Panc1 (cell line): ENCODE data around the gene SLC25A38. TPM values are rescaled to one million over a fixed set of nuclear protein-coding genes. Genes with fewer than 3 reads are reported as not detected.
"Not testable (repeated sequence)": the region's sequence is repeated elsewhere in the genome, so short reads cannot be mapped to it uniquely, and the experiment has no call there.

Source experiments
- ATAC-seq: fragments of 200-7000 bp; cut with Tn5 transposase; 2 replicates; pipeline ENCODE4 v1.9.1; 2020; ENCODE audit warnings: mild to moderate bottlenecking, moderate library complexity
- BruUV-seq: library from RNA; stranded (reverse); fragments of 400-500 nt; replicated peaks from 2 replicates; lab custom pipeline; 2021; lab: Mats Ljungman, UMichigan
- CTCF ChIA-PET: fragments of 300-600 bp; sonication (Branson Sonifier 250); formaldehyde crosslinking; loops from one replicate; lab custom pipeline; 2022; ENCODE audit warnings: antibody characterized with exemption; lab: Charles Lee
- POLR2A ChIA-PET: fragments of 300-600 bp; sonication (Branson Sonifier 250); formaldehyde crosslinking; loops from one replicate; lab custom pipeline; 2022; ENCODE audit warnings: antibody characterized with exemption; lab: Charles Lee
- DNase-seq: peaks from one replicate; pipeline ENCODE4 v3.0.0-alpha.2; 2010; ENCODE audit warnings: low read depth, low spot score
- H3K27ac ChIP-seq: 2 replicates; pipeline ENCODE4 v1.5.1; 2011; ENCODE audit warnings: mild to moderate bottlenecking, low read length, inconsistent platforms
- H3K27me3 ChIP-seq: fragments of 200-500 bp; sonication (Bioruptor generic); 2 replicates; pipeline ENCODE4 v1.6.0; 2014; ENCODE audit warnings: low read length, inconsistent platforms; ENCODE audit not compliant: control insufficient read depth, insufficient read depth
- H3K36me3 ChIP-seq: fragments of 200-500 bp; sonication (Bioruptor generic); 2 replicates; pipeline ENCODE4 v1.5.1; 2014; ENCODE audit warnings: inconsistent platforms, mild to moderate bottlenecking, low read length, moderate library complexity; ENCODE audit not compliant: control insufficient read depth, insufficient read depth
- H3K4me1 ChIP-seq: 2 replicates; pipeline ENCODE4 v1.5.1; 2011; ENCODE audit warnings: inconsistent platforms, mild to moderate bottlenecking, low read length, moderate library complexity; ENCODE audit not compliant: control insufficient read depth, insufficient read depth
- H3K4me3 ChIP-seq, 2 experiments: 2 replicates each; pipeline ENCODE4 v1.5.1; 2011 to 2012; ENCODE audit warnings: low read depth in 2 of 2, low read length in 2 of 2, mild to moderate bottlenecking in 2 of 2, inconsistent platforms in 1 of 2, moderate library complexity in 1 of 2
- H3K9me3 ChIP-seq: fragments of 200-500 bp; sonication (Bioruptor generic); 2 replicates; pipeline ENCODE4 v1.5.1; 2014; ENCODE audit warnings: low read depth, mild to moderate bottlenecking, inconsistent platforms, low read length, moderate library complexity; ENCODE audit not compliant: control insufficient read depth, insufficient read depth
- CTCF ChIP-seq: fragments of 450-650 bp; IDR thresholded peaks from 2 replicates; pipeline ENCODE4 v1.5.1; 2017; ENCODE audit warnings: mild to moderate bottlenecking
- POLR2AphosphoS5 ChIP-seq: IDR thresholded peaks from 2 replicates; pipeline ENCODE4 v1.6.1; 2012; ENCODE audit warnings: mild to moderate bottlenecking, low read depth, low read length, moderate library complexity
- REST ChIP-seq, 2 experiments: IDR thresholded peaks; 2 replicates each; pipeline ENCODE4 v1.6.1; 2011 to 2012; ENCODE audit warnings: low read depth in 2 of 2, control low read depth in 1 of 2, low read length in 1 of 2, mild to moderate bottlenecking in 1 of 2, moderate library complexity in 1 of 2; ENCODE audit not compliant: insufficient read depth in 1 of 2
- SIN3A ChIP-seq: IDR thresholded peaks from 2 replicates; pipeline ENCODE4 v1.6.1; 2012; ENCODE audit warnings: low read depth, mild to moderate bottlenecking, low read length, moderate library complexity, borderline replicate concordance; ENCODE audit not compliant: insufficient read depth
- TCF7L2 ChIP-seq: IDR thresholded peaks from 2 replicates; pipeline ENCODE4 v1.6.1; 2011; ENCODE audit warnings: mild to moderate bottlenecking, low read depth, low read length, inconsistent platforms
- in situ Hi-C: cut with HindIII; loops from 2 replicates; pipeline ENCODE4 v1.10.0; 2016; ENCODE audit warnings: low sequenced_read_pairs, low pct_unique_long_range_greater_than_20kb
- intact Hi-C: fragments of 100-400 bp; cut with micrococcal nuclease; formaldehyde crosslinking; loops from one replicate; pipeline ENCODE4 v1.10.0; 2022; ENCODE audit not compliant: unreplicated experiment
- total RNA-seq: library from RNA; stranded (reverse); gene quantifications from one replicate; pipeline ENCODE4 v1.2.1, GENCODE V29; 2021; ENCODE audit not compliant: unreplicated experiment

The SLC25A38 gene
- total RNA-seq, 1 experiment from 2014 or later: 21.5 TPM

GRCh38 chr3:39353168-39353927, 29.8 kb upstream of the SLC25A38 start:
- H3K4me1 ChIP-seq, intact Hi-C loops, ATAC-seq, H3K27me3 ChIP-seq, DNase-seq, in situ Hi-C loops, H3K9me3 ChIP-seq, POLR2A ChIA-PET, H3K36me3 ChIP-seq, CTCF ChIA-PET, BruUV-seq, H3K4me3 ChIP-seq, H3K27ac ChIP-seq: not testable (repeated sequence)

GRCh38 chr3:39358333-39358732, 24.8 kb upstream of the SLC25A38 start:
- POLR2A ChIA-PET: no interaction called here
- H3K36me3 ChIP-seq: no peaks in the 10 kb centered on the region
- intact Hi-C loops: no loop called here
- H3K4me3 ChIP-seq: no peak overlapping the region
- H3K27ac ChIP-seq: no peak overlapping the region
- BruUV-seq: no TSS peak
- no peaks in the 10 kb centered on the region for H3K9me3 ChIP-seq
- DNase-seq: no peak
- CTCF ChIA-PET: no interaction called here
- no peaks in the 10 kb centered on the region for H3K27me3 ChIP-seq
- in situ Hi-C loops: no loop called here
- H3K4me1 ChIP-seq: no peaks in the 10 kb centered on the region
- ATAC-seq: no peak
- no peak for TF ChIP-seq REST (IDR thresholded peaks at IDR 0.05; ENCODE audit: insufficient read depth in 1 of 2, low read depth in 2 of 2, low read length in 1 of 2)
- no peak for TF ChIP-seq CTCF
- TF ChIP-seq SIN3A: no peak
- no peak for TF ChIP-seq TCF7L2
- no peak for TF ChIP-seq POLR2AphosphoS5

GRCh38 chr3:39361252-39361927, 21.8 kb upstream of the SLC25A38 start:
- no TSS peak for BruUV-seq
- no peak overlapping the region for H3K4me3 ChIP-seq
- no peaks in the 10 kb centered on the region for H3K36me3 ChIP-seq
- in situ Hi-C loops: no loop called here
- ChIA-PET CTCF (no interaction called here), POLR2A (no interaction called here)
- H3K27ac ChIP-seq: no peak overlapping the region
- no peaks in the 10 kb centered on the region for H3K9me3 ChIP-seq
- H3K27me3 ChIP-seq: no peaks in the 10 kb centered on the region
- TF ChIP-seq REST (IDR thresholded peaks at IDR 0.05; ENCODE audit: insufficient read depth in 1 of 2, low read depth in 2 of 2, low read length in 1 of 2) (no peak), TCF7L2 (no peak), SIN3A (no peak), POLR2AphosphoS5 (no peak), CTCF (no peak)
- H3K4me1 ChIP-seq: no peaks in the 10 kb centered on the region
- intact Hi-C loops: no loop called here
- ATAC-seq: no peak
- no peak for DNase-seq
